Caco-2 (cell line): ENCODE data around the gene PSTPIP2. TPM values are rescaled to one million over a fixed set of nuclear protein-coding genes. Genes with fewer than 3 reads are reported as not detected.

ENCODE experiments used
- BruUV-seq: library from RNA; stranded (reverse); fragments of 400-500 nt; replicated peaks from 2 replicates; lab custom pipeline; 2021; lab: Mats Ljungman, UMichigan
- CTCF ChIA-PET: fragments of 300-600 bp; sonication (Branson Sonifier 250); formaldehyde crosslinking; loops from one replicate; lab custom pipeline; 2022; ENCODE audit warnings: antibody characterized with exemption; lab: Charles Lee
- POLR2A ChIA-PET: fragments of 300-600 bp; sonication (Branson Sonifier 250); formaldehyde crosslinking; loops from one replicate; lab custom pipeline; 2022; ENCODE audit warnings: antibody characterized with exemption; lab: Charles Lee
- DNase-seq, 2 experiments: peaks; one replicate each; pipeline versions ENCODE4 v3.0.0 to v3.0.0-alpha.2; 2020 to 2022
- H3K27me3 ChIP-seq: replicated peaks from 2 replicates; pipeline ENCODE4 v1.6.0; 2011; ENCODE audit warnings: low read length; ENCODE audit not compliant: control insufficient read depth, insufficient read depth
- H3K36me3 ChIP-seq: 2 replicates; pipeline ENCODE4 v1.5.1; 2011; ENCODE audit warnings: low read length; ENCODE audit not compliant: control insufficient read depth, insufficient read depth
- H3K4me1 ChIP-seq: fragments of 250-450 bp; sonication (Bioruptor Pico); 2 replicates; pipeline ENCODE4 v1.5.1; 2020; ENCODE audit warnings: mild to moderate bottlenecking
- H3K4me3 ChIP-seq: 2 replicates; pipeline ENCODE4 v1.5.1; 2011; ENCODE audit warnings: low read depth, mild to moderate bottlenecking, control low read depth, low read length
- H3K9me3 ChIP-seq: fragments of 250-450 bp; sonication (Bioruptor Pico); 2 replicates; pipeline ENCODE4 v1.5.1; 2020; ENCODE audit warnings: mild to moderate bottlenecking, moderate library complexity
- H3K27ac Mint-ChIP-seq: one replicate; pipeline ENCODE4 v1.8.0; 2022; ENCODE audit warnings: mixed read lengths; ENCODE audit not compliant: unreplicated experiment
- H3K27me3 Mint-ChIP-seq: one replicate; pipeline ENCODE4 v1.8.0; 2022; ENCODE audit warnings: mixed read lengths; ENCODE audit not compliant: insufficient read depth, unreplicated experiment
- H3K36me3 Mint-ChIP-seq: one replicate; pipeline ENCODE4 v1.8.0; 2022; ENCODE audit warnings: mild to moderate bottlenecking, mixed read lengths; ENCODE audit not compliant: insufficient read depth, unreplicated experiment
- H3K4me1 Mint-ChIP-seq: one replicate; pipeline ENCODE4 v1.8.0; 2022; ENCODE audit warnings: low read depth, mixed read lengths; ENCODE audit not compliant: unreplicated experiment
- H3K4me3 Mint-ChIP-seq: one replicate; pipeline ENCODE4 v1.8.0; 2022; ENCODE audit warnings: mild to moderate bottlenecking, moderate library complexity, mixed read lengths; ENCODE audit not compliant: unreplicated experiment
- H3K9me3 Mint-ChIP-seq: one replicate; pipeline ENCODE4 v1.8.0; 2022; ENCODE audit warnings: mixed read lengths; ENCODE audit not compliant: unreplicated experiment
- CTCF ChIP-seq, 2 experiments: fragments of 200-600 bp in 1 of 2; IDR thresholded peaks; 1 replicate in 1 of 2; 2 replicates in 1 of 2; pipeline versions ENCODE4 v1.5.1 to v1.8.0; 2011 to 2022; ENCODE audit warnings: antibody characterized with exemption in 1 of 2, control low read depth in 1 of 2, inconsistent platforms in 1 of 2, low read depth in 1 of 2, low read length in 1 of 2, mild to moderate bottlenecking in 1 of 2, moderate library complexity in 1 of 2; ENCODE audit not compliant: insufficient read depth in 1 of 2, severe bottlenecking in 1 of 2, unreplicated experiment in 1 of 2
- intact Hi-C: fragments of 100-400 bp; cut with micrococcal nuclease; formaldehyde crosslinking; loops from one replicate; pipeline ENCODE4 v1.10.0; 2022; ENCODE audit not compliant: unreplicated experiment
- total RNA-seq: library from RNA; stranded (reverse); gene quantifications from 2 replicates; pipeline ENCODE4 v1.2.3, GENCODE V29; 2022

Gene PSTPIP2
- total RNA-seq, 1 experiment from 2014 or later: 13.3 TPM

DNA sequence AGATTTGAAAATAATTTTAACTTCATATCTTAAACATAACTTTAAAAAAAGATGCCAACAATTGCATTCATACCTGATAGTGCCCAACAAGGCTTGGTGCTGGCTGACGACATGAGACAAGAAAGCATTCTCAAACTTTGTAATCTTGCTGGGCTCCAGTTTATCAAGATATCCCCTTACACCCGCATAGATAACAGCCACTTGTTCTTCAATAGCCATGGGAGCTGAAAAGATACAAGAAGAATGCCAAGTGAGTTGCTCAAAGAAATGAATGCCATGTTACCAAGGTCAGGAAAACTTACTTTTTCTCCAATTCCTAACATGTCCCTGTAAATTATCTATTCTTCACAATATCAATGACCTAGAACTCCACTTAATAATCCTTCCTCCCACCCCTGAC, 12.4 kb upstream of the PSTPIP2 start:
- CTCF ChIA-PET: no interaction called here
- POLR2A ChIA-PET: no interaction called here
- no TSS peak for BruUV-seq
- Histone ChIP-seq H3K4me3 (no peak overlapping the region), H3K27me3 (no peaks in the 10 kb centered on the region), H3K36me3 (peaks cover 3% of the 10 kb centered on the region; the same call in 1 of the 2 replicates), H3K4me1 (peaks cover 22% of the 10 kb centered on the region), H3K9me3 (no peaks in the 10 kb centered on the region)
- Mint-ChIP-seq H3K9me3 (no peaks in the 10 kb centered on the region), H3K27ac (no peak overlapping the region), H3K4me3 (no peak overlapping the region), H3K36me3 (peaks cover 81% of the 10 kb centered on the region), H3K4me1 (peaks cover 7% of the 10 kb centered on the region), H3K27me3 (no peaks in the 10 kb centered on the region)
- TF ChIP-seq CTCF (IDR thresholded peaks at IDR 0.05; ENCODE audit: insufficient read depth in 1 of 2, low read depth in 1 of 2, low read length in 1 of 2, severe bottlenecking in 1 of 2, unreplicated experiment in 1 of 2): no peak
- intact Hi-C loops: no loop called here
- no peak for DNase-seq

GRCh38 chr18:46080156-46080555, 8.1 kb upstream of the PSTPIP2 start:
- peaks cover 7% of the 10 kb centered on the region for H3K4me1 ChIP-seq
- BruUV-seq: no TSS peak
- H3K9me3 Mint-ChIP-seq: no peaks in the 10 kb centered on the region
- no peak for DNase-seq
- intact Hi-C loops: no loop called here
- no peaks in the 10 kb centered on the region for H3K27me3 Mint-ChIP-seq
- H3K4me1 Mint-ChIP-seq: no peaks in the 10 kb centered on the region
- H3K27ac Mint-ChIP-seq: no peak overlapping the region
- POLR2A ChIA-PET: no interaction called here
- no peak overlapping the region for H3K4me3 ChIP-seq
- H3K27me3 ChIP-seq: no peaks in the 10 kb centered on the region
- no peak overlapping the region for H3K4me3 Mint-ChIP-seq
- H3K36me3 Mint-ChIP-seq: peaks cover 58% of the 10 kb centered on the region
- CTCF ChIA-PET: no interaction called here
- TF ChIP-seq CTCF (IDR thresholded peaks at IDR 0.05; ENCODE audit: insufficient read depth in 1 of 2, low read depth in 1 of 2, low read length in 1 of 2, severe bottlenecking in 1 of 2, unreplicated experiment in 1 of 2): no peak
- no peaks in the 10 kb centered on the region for H3K9me3 ChIP-seq
- H3K36me3 ChIP-seq: no peaks in the 10 kb centered on the region

- Mint-ChIP-seq H3K27me3 (no peaks in the 10 kb centered on the region), H3K27ac (no peak overlapping the region), H3K4me3 (no peak overlapping the region), H3K36me3 (peaks cover 53% of the 10 kb centered on the region), H3K4me1 (no peaks in the 10 kb centered on the region), H3K9me3 (no peaks in the 10 kb centered on the region)
- BruUV-seq: no TSS peak
- ChIA-PET POLR2A (no interaction called here), CTCF (no interaction called here)
- Histone ChIP-seq H3K9me3 (no peaks in the 10 kb centered on the region), H3K27me3 (no peaks in the 10 kb centered on the region), H3K36me3 (no peaks in the 10 kb centered on the region), H3K4me1 (peaks cover 3% of the 10 kb centered on the region; the same call in 1 of the 2 replicates), H3K4me3 (no peak overlapping the region)
- DNase-seq: no peak
- intact Hi-C loops: no loop called here
- no peak for TF ChIP-seq CTCF (IDR thresholded peaks at IDR 0.05; ENCODE audit: insufficient read depth in 1 of 2, low read depth in 1 of 2, low read length in 1 of 2, severe bottlenecking in 1 of 2, unreplicated experiment in 1 of 2)
Measured at GRCh38 chr18:46079336-46079735, 7.3 kb upstream of the PSTPIP2 start.
